GM10266 (cell line): ENCODE results near the gene GPRIN3.

Experiments used
- DNase-seq: peaks from one replicate; pipeline ENCODE4 v3.0.0; 2012; ENCODE audit errors: extremely low spot score
- CTCF ChIP-seq: IDR thresholded peaks from 2 replicates; pipeline ENCODE4 v1.5.1; 2012; ENCODE audit warnings: mild to moderate bottlenecking, low read depth; ENCODE audit not compliant: control insufficient read depth, insufficient read depth; ENCODE audit errors: missing control alignments

GPRIN3 gene

GRCh38 chr4:89300060-89300459 is 7.5 kb downstream of the GPRIN3 start:
- no peak for DNase-seq
- TF ChIP-seq CTCF: no peak

GRCh38 chr4:89299153-89299791 is 8.3 kb downstream of the GPRIN3 start:
- DNase-seq: no peak
- no peak for TF ChIP-seq CTCF

- no peak for TF ChIP-seq CTCF
- DNase-seq: no peak
These were observed 8.8 kb downstream of the GPRIN3 start for GRCh38 chr4:89298788-89299152.

- TF ChIP-seq CTCF: no peak
- no peak for DNase-seq
These were observed 9.4 kb downstream of the GPRIN3 start for GRCh38 chr4:89298155-89298554.

- TF ChIP-seq CTCF: no peak
- DNase-seq: no peak
These were observed 10.7 kb downstream of the GPRIN3 start for GRCh38 chr4:89296896-89297295.

- no peak for DNase-seq
- TF ChIP-seq CTCF: no peak
These were observed 11.2 kb downstream of the GPRIN3 start for GRCh38 chr4:89296399-89296798.

GRCh38 chr4:89295415-89295927 is 12.1 kb downstream of the GPRIN3 start:
- DNase-seq: no peak
- no peak for TF ChIP-seq CTCF
